ENCODE results near the gene NLN. TPM values are rescaled to one million over a fixed set of nuclear protein-coding genes. Genes with fewer than 3 reads are reported as not detected.
A peak's percentile ranks its signal among the peaks of the same experiment; 100 is the strongest.

The NLN gene
- total RNA-seq, 4 donors from 2014 or later = 6.5 to 11.5 (median 9.8) TPM

GRCh38 chr5:65823204-65823603 lies 101.2 kb downstream of the NLN start:
- WGBS, 2 donors (ENCODE audit: low coverage in 1 of 2) = 92 to 100% methylated on average over 2 of the region's 2 CpGs
- Histone ChIP-seq H3K9me3 (no peaks in the 10 kb centered on the region), H3K4me3 (no peak overlapping the region), H3K4me1 (peaks cover 0 to 7% (median 0%) of the 10 kb centered on the region in 3 donors), H3K36me3 (no peaks in the 10 kb centered on the region), H3K27me3 (no peaks in the 10 kb centered on the region), H3K27ac (no peak overlapping the region)
- TF ChIP-seq EP300 (IDR thresholded peaks at IDR 0.05) = no peak
- no peak for TF ChIP-seq POLR2AphosphoS5 (IDR thresholded peaks at IDR 0.05)
- no peak for TF ChIP-seq CTCF (IDR thresholded peaks at IDR 0.05)
- TF ChIP-seq POLR2A (IDR thresholded peaks at IDR 0.05) = no peak
- no peak for ATAC-seq

GRCh38 chr5:65823845-65824445 lies 101.9 kb downstream of the NLN start:
- H3K36me3 ChIP-seq = no peaks in the 10 kb centered on the region
- TF ChIP-seq POLR2A (IDR thresholded peaks at IDR 0.05) (no peak), POLR2AphosphoS5 (IDR thresholded peaks at IDR 0.05) (no peak), CTCF (IDR thresholded peaks at IDR 0.05) (no peak), EP300 (IDR thresholded peaks at IDR 0.05) (no peak)
- peaks cover 0 to 8% (median 0%) of the 10 kb centered on the region in 3 donors for H3K4me1 ChIP-seq
- no peak overlapping the region for H3K27ac ChIP-seq
- no peaks in the 10 kb centered on the region for H3K9me3 ChIP-seq
- no peak overlapping the region for H3K4me3 ChIP-seq
- H3K27me3 ChIP-seq = no peaks in the 10 kb centered on the region
- WGBS, 2 donors (ENCODE audit: low coverage in 1 of 2) = 82% methylated on average over 3 to 4 of the region's 4 CpGs
- ATAC-seq = no peak

DNA sequence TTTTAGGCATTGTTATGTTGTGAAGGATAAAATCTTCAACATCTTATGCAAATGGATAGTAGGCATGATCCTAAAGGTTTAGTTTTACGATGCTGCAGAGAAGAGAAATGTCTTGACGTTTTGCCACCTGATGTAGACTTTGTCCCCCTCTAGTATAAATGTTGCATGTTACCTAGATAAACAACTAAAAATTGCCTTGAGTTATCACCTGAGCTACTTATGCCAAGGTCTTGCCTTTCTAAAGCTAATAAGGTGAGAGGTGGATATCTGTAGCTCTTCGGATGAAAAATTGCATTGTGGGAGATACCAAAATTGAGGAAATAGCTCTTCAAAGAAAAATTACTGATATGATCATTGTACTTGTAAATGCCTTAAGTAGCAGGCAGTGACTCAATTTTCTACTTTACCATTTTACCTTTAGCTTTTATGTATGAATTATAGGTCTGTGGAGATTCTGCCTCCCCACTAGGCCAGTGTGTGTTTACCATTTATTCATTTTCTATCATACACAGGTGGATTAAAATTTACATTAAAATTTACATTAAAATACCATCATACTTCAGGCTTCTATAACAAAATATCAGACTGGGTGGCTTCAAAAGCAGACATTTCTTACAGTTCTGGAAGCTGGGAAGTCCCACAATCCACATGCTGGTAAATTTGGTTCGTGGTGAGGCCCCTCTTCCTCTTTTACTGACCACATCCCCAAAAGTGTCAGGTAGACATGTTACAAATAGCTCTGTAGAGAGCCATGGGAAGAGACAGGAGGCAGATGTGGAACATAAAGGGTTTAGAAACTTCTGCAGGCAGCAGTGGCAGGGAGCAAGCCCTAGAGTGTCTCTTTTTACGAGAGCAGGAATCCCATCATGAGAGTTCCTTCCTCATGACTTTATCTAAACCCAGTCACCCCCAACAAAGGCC lies 103.7 kb downstream of the NLN start:
- Histone ChIP-seq H3K9me3 (no peaks in the 10 kb centered on the region), H3K27me3 (no peaks in the 10 kb centered on the region), H3K4me3 (no peak overlapping the region), H3K27ac (no peak overlapping the region), H3K36me3 (no peaks in the 10 kb centered on the region), H3K4me1 (peaks cover 0 to 8% (median 0%) of the 10 kb centered on the region in 3 donors)
- 91 to 92% methylated on average over 3 to 4 of the region's 5 CpGs for WGBS, 2 donors (ENCODE audit: low coverage in 1 of 2)
- ATAC-seq = no peak
- TF ChIP-seq POLR2AphosphoS5 (IDR thresholded peaks at IDR 0.05) (no peak), CTCF (IDR thresholded peaks at IDR 0.05) (no peak), POLR2A (IDR thresholded peaks at IDR 0.05) (no peak), EP300 (IDR thresholded peaks at IDR 0.05) (no peak)

GRCh38 chr5:65828022-65828896 lies 106.3 kb downstream of the NLN start:
- no peak for ATAC-seq
- Histone ChIP-seq H3K9me3 (no peaks in the 10 kb centered on the region), H3K4me1 (peaks cover 0 to 8% (median 0%) of the 10 kb centered on the region in 3 donors), H3K27ac (peak overlapping the region in 1 of 4 donors; percentile 34), H3K36me3 (no peaks in the 10 kb centered on the region), H3K27me3 (no peaks in the 10 kb centered on the region), H3K4me3 (no peak overlapping the region)
- WGBS, 2 donors (ENCODE audit: low coverage in 1 of 2) = 31 to 37% methylated on average over 12 of the region's 12 CpGs
- TF ChIP-seq CTCF (IDR thresholded peaks at IDR 0.05) (no peak), POLR2A (IDR thresholded peaks at IDR 0.05) (no peak), EP300 (IDR thresholded peaks at IDR 0.05) (no peak), POLR2AphosphoS5 (IDR thresholded peaks at IDR 0.05) (no peak)
